ENCODE measurements around the gene MYF6.

- TF ChIP-seq, protein P1, sequence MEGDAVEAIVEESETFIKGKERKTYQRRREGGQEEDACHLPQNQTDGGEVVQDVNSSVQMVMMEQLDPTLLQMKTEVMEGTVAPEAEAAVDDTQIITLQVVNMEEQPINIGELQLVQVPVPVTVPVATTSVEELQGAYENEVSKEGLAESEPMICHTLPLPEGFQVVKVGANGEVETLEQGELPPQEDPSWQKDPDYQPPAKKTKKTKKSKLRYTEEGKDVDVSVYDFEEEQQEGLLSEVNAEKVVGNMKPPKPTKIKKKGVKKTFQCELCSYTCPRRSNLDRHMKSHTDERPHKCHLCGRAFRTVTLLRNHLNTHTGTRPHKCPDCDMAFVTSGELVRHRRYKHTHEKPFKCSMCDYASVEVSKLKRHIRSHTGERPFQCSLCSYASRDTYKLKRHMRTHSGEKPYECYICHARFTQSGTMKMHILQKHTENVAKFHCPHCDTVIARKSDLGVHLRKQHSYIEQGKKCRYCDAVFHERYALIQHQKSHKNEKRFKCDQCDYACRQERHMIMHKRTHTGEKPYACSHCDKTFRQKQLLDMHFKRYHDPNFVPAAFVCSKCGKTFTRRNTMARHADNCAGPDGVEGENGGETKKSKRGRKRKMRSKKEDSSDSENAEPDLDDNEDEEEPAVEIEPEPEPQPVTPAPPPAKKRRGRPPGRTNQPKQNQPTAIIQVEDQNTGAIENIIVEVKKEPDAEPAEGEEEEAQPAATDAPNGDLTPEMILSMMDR (IDR thresholded peaks at IDR 0.05) = no peak
- no peak for TF ChIP-seq POLR2AphosphoS5 (IDR thresholded peaks at IDR 0.05)
Observed at GRCh38 chr12:80754274-80754673, 46.8 kb downstream of the MYF6 start.

Data from sigmoid colon (tissue), 4 donors.